AG04449 (cell line): ENCODE measurements around the gene TARBP2.

Experiments used
- CTCF ChIA-PET: fragments of 350-600 bp; formaldehyde crosslinking; extraction: SDS; loops from one replicate; lab custom pipeline; 2021; ENCODE audit warnings: antibody characterized with exemption; lab: Yijun Ruan, JAX
- POLR2A ChIA-PET: fragments of 400-600, 350-600 bp; formaldehyde crosslinking; extraction: SDS; loops from one replicate; lab custom pipeline; 2020; ENCODE audit warnings: antibody characterized with exemption, inconsistent platforms; lab: Yijun Ruan, JAX
- DNase-seq: peaks from one replicate; pipeline ENCODE4 v3.0.0-alpha.2; 2010; ENCODE audit warnings: low read depth, low spot score
- H3K4me3 ChIP-seq: 2 replicates; pipeline ENCODE4 v1.5.1; 2011; ENCODE audit warnings: low read depth, mild to moderate bottlenecking, control low read depth, low read length
- CTCF ChIP-seq: IDR thresholded peaks from one replicate; pipeline ENCODE4 v1.5.1; 2011; ENCODE audit warnings: mild to moderate bottlenecking, moderate library complexity, low read length, control low read depth, inconsistent platforms; ENCODE audit not compliant: insufficient read depth; ENCODE audit errors: missing control alignments

The TARBP2 gene

GRCh38 chr12:53496752-53497032, 4.4 kb upstream of the TARBP2 start:
- POLR2A ChIA-PET, result interaction anchor here (1.1 kb wide), 1 partner anchor 10 kb away, joined by 4 read pairs; no protein-coding TSS in a partner anchor
- peak overlapping the region; percentile 25; the same call in 1 of the 2 replicates for H3K4me3 ChIP-seq
- CTCF ChIA-PET, result interaction anchor here (1.1 to 6.8 kb wide), 4 partner anchors 12 to 172 kb away, joined by 3 to 33 read pairs (median 4); partner anchors contain the start of gene NPFF
- TF ChIP-seq CTCF, result no peak
- DNase-seq, result no peak

DNA sequence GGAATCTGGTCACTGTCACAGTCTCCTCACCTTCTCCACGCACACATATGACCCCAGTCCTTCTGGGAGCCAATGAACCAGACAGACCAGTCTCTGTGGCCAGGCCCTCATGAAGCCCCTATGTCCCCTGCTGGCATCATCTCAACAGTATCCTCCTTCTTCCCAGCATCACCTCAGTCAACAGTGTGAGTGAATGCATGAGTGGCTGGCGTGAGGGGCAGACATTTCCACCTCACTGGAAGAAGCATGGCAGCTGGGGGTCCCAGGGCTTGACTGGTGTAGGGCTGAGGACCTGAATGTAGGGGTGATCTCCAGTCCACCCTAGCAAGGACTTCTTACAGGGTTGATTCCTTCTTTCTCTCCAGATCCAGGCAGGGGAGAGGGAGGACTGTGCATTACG, 3.6 kb upstream of the TARBP2 start:
- H3K4me3 ChIP-seq, result no peak overlapping the region
- no peak for TF ChIP-seq CTCF
- POLR2A ChIA-PET, result no interaction called here
- CTCF ChIA-PET, result interaction anchor here (0.6 to 5.3 kb wide), 6 partner anchors 12 to 173 kb away, joined by 3 to 22 read pairs (median 4); no protein-coding TSS in a partner anchor
- no peak for DNase-seq

DNA sequence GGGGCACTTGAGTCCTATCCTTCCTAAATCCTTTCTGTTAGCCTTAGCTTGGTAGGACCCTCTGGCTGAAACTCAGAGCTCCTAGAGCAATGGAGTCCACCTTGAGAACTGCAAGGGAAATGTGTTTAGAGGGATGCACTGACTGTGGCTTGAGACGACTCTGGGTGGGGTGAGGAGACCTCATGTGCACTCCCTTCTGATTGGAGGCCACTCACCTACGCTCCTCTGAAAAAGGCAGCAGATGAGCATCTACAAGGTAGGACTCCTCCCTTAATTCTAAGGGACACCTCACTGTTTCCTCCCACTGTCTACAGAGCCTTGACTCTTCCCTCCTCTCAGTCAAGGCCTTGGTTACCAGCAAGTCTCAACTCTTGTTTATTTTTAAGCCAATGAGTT, 2.9 kb upstream of the TARBP2 start:
- CTCF ChIA-PET, result interaction anchor here (0.6 to 5.3 kb wide), 7 partner anchors 12 to 184 kb away, joined by 3 to 22 read pairs (median 3); no protein-coding TSS in a partner anchor

GRCh38 chr12:53499266-53500141, 1.6 kb upstream of the TARBP2 start, which contains the start of gene MAP3K12:
Gene MAP3K12, minus strand, starts transcription at chr12:53499458. Its CDS starts 12,067 bp downstream, at chr12:53487391.
- H3K4me3 ChIP-seq, result peak within 1 kb of the TSS; percentile 83
- ChIA-PET CTCF (interaction anchor here (0.7 to 5.3 kb wide), 8 partner anchors 10 to 175 kb away, joined by 3 to 22 read pairs (median 4); no protein-coding TSS in a partner anchor), POLR2A (interaction anchor here (0.7 to 2.0 kb wide), 6 partner anchors 9 to 204 kb away, joined by 3 to 9 read pairs (median 6); partner anchors contain the start of genes PFDN5 and PRR13)
- no peak for DNase-seq
- peak; percentile 40 for TF ChIP-seq CTCF

More for the DNA sequence above, 2.9 kb upstream of the TARBP2 start:
- POLR2A ChIA-PET, result no interaction called here
- DNase-seq, result no peak
- H3K4me3 ChIP-seq, result peak overlapping the region; percentile 83
- no peak for TF ChIP-seq CTCF

DNA sequence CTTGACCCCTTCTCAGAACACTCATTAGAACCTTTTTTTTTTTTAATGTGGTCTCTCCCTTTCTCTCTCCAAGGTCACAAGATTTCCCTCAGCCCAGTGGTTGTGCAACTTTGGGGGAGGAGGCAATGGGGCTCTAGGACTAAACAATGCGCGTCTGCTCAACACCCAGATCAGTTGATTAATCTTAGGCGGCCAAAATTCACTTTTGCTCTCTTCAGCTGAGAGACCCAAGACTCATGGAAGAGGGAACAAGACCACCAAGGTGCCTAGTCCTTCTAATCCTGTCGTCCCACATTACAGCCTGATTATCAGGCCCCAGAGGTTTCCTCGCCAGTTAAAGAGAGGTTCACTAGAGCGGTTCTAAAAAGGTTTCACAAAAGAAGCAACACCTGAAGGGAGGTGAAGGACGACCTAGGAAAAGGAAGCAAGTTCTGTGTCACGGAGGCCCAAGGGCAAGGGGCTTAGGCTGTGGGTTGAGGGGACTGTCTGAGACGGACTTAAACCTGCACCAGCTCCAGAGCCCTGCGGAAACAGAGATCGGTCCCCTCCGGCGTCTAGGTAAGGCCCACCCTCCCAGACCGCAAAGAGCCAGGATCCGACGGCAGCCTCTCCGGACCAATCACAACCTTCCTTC, 824 bp upstream of the TARBP2 start:
- DNase-seq, result no peak
- CTCF ChIA-PET, result interaction anchor here (0.9 to 5.3 kb wide), 7 partner anchors 10 to 194 kb away, joined by 3 to 22 read pairs (median 8); partner anchors contain the start of gene AAAS
- POLR2A ChIA-PET, result interaction anchor here (0.6 to 2.0 kb wide), 15 partner anchors 8 to 249 kb away, joined by 3 to 12 read pairs (median 4); partner anchors contain the start of genes AAAS, PFDN5 and PRR13
- peak overlapping the region; percentile 83 for H3K4me3 ChIP-seq
- no peak for TF ChIP-seq CTCF
